HG03457 (cell line): ENCODE results near the gene FAR1.
"Not testable (repeated sequence)": the region's sequence is repeated elsewhere in the genome, so short reads cannot be mapped to it uniquely, and the experiment has no call there.

Source experiments
- ATAC-seq: cut with Tn5 transposase; IDR thresholded peaks from one replicate; pipeline ENCODE4 v1.9.1; 2021; ENCODE audit warnings: moderate number of reproducible peaks; ENCODE audit not compliant: unreplicated experiment

The FAR1 gene

DNA sequence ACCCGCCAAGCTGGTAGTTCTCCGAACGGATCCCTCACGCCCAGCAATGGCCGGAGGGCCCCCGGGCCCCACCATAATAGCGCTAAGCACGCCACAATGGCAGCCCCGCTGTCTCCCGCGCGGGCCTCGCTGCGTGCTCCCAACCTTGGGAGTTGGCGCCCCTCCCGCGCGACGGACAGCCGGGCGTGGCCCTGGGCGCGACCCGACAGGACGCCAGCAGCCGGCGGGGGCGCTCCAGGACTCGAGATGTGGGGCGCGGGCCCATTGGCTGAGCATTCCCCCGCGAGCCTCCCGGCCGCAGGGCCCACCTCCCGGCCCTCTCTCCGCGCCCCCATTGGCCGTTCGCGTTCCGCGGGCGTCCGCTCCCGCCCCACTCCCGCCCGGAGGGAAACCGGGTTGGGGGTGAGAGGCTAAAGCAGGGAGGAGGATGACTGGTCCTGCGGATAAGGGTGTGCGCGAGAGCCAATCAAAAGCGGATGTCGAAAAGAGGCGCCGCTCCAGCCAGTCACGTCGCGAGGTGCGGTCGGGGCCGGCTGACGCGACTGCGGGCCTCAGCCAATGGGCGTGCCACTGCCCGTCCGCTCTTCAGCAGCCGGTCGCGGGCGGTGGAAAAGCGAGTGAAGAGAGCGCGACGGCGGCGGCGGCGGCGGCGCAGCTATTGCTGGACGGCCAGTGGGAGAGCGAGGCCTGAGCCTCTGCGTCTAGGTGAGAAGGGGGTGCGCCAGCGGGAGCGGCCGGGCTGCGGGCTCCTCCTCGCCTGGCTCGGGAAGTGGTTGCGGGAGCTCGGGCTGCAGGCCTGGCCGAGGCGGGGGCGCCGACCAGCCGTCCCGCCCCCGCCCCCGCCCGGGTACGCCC is at the start of gene FAR1:
FAR1 (plus strand) TSS at position 567 of the 855 bp plus-strand sequence. CDS start 26,098 bp downstream, outside the sequence.
- ATAC-seq, result peak; percentile 91

DNA sequence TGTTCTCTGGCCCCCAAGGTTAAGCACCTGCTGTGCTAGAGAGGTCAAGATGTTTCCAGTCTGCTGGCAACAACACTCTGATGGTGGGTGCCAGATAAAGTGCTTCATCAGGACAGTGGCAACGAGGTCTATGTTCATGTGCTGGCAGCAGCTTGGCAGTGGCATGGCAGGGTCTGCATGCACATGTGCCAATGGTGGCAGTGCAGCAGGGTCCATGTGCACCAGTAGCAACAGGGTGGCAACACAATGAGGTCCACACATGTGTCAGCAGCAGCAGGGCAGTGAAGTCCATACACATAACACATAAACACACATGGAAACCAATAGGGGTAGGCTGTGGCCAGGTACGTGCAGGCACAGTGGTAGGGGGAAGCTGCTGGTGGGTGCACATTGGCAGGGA is 48.4 kb upstream of the FAR1 start:
- ATAC-seq, result no peak

DNA sequence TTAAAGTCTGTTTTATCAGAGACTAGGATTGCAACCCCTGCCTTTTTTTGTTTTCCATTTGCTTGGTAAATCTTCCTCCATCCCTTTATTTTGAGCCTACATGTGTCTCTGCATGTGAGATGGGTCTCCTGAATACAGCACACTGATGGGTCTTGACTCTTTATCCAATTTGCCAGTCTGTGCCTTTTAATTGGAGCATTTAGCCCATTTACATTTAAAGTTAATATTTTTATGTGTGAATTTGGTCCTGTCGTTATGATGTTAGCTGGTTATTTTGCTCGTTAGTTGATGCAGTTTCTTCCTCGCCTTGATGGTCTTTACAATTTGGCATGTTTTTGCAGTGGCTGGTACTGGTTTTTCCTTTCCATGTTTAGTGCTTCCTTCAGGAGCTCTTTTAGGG is 41.6 kb upstream of the FAR1 start:
- ATAC-seq, result not testable (repeated sequence)

- ATAC-seq, result not testable (repeated sequence)
Measured at GRCh38 chr11:13628634-13629033, 39.8 kb upstream of the FAR1 start.

DNA sequence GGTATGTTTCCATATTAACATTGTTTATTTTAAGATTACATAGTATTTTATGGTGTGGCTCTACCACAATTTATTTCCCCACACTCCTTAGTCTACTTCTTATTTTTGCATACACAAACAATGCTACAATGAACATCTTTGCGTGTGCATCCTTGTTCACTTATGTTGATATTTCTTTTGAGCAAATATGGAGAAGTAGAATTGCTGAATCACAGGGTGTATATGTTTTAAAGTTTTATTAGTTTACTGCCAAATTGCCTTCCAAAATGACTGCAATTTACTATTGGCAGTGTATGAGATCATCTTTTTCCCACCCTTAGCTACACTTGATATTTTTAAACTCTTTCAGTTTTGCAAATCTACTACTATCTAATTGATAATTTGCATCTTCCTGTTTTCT is 38.7 kb upstream of the FAR1 start:
- no peak for ATAC-seq

DNA sequence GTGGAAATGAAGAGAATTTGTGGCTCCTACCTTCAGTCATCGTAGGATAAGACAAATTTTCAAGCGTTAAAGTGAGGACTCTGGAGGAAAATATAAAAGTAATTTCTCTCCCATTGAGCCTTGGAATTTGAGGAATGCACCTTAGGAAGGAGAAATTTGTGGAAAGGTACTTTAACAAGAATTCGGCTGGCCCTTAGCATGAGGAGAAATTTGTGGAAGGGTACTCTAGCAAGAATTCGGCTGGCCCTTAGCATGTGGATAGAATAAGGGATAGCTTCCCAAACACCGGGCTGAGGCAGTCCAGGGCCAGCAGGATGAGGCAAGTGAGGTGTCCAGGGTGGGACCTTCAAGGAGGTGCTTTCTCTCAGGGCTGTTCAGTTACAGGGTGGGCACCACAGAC is 33.2 kb upstream of the FAR1 start:
- ATAC-seq, result no peak

- no peak for ATAC-seq
Measured at GRCh38 chr11:13635804-13636203, 32.7 kb upstream of the FAR1 start.

- ATAC-seq, result no peak
Measured at GRCh38 chr11:13637125-13638069, 31.1 kb upstream of the FAR1 start.

GRCh38 chr11:13638422-13638821 is 30.0 kb upstream of the FAR1 start:
- no peak for ATAC-seq

- ATAC-seq, result no peak
Measured at GRCh38 chr11:13644997-13645687, 23.3 kb upstream of the FAR1 start.

DNA sequence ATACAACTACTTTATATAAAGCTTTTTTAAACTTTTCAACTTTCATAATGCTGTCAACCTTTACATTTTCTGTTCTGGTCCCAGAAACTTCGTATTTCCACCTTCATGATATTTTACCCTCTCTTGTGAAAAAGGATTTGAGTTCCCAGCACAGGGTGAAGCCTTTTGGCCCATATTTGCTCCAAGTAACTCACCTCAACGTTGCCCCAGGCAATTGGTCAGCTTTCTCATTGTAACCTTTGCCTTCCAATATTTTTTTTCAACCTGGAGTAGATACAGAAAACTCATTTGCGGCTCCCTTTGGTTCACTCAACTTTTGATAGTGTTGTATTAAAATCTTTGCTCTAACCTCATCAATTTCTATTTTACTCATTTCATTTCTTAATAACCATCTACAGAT is 21.1 kb upstream of the FAR1 start:
- ATAC-seq, result no peak

- ATAC-seq, result no peak
Measured at GRCh38 chr11:13649619-13650018, 18.8 kb upstream of the FAR1 start.

DNA sequence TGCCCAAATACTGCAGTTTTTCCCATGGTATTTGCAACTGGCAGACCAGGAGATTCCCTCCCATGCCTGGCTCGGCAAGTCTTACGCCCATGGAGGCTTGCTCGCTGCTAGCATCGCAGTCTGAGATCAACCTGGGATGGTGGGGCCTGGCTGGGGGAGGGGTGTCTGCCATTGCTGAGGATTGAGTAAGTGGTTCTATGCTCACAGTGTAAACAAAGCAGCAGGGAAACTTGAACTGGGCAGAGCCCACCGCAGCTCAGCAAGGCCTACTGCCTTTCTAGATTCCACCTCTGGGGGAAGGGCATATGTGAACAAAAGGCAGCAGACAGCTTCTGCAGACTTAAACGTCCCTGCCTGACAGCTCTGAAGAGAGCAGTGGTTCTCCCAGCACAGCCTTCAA is 17.0 kb upstream of the FAR1 start:
- ATAC-seq, result not testable (repeated sequence)

DNA sequence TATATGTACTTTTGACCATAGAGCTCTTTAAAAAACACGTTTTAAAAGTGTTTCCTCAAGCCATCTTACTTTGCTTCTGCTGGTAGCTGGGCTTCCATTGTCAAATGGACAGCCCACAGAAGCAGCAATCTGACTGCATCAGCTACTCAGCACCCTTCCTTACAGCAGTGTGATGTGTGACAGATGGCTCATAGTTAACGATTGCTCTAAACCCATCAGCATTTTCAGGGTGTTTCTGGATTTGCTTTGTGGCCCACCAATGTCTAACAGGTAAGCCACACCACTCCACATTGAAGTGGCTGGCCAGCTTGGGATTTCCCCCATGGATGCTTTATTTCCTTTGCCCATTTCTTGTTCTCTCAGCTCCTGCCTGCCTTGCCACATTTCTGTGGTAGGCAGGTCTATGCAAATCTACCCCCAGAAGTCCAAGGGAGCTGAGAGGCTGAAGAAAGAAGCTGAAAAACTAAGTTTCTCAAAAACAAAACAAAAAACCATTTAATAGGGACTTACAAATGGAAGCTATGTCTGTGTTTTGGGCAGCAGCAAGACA is 7.3 kb upstream of the FAR1 start:
- no peak for ATAC-seq

DNA sequence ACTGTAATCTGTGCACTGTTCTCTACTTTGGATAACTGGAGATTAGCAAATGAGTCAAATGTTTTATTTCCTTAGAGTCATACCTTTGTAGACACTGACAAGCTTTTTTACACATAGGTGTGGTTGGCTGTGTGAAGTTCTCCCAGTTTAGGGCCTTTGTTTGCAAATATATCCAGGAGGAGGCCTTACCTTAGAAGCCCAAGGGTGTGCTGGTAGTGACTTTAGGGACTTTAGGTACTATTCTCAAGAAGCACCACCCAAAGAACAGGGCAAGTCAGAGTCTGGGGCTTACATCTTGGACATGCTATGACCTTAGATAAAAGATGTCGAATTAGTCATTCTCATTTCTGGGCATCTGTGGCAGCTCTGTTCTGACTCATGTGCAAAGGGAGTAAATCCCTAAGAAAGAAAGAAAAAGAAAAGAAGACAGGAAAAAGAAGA is 4.8 kb upstream of the FAR1 start:
- ATAC-seq, result no peak

DNA sequence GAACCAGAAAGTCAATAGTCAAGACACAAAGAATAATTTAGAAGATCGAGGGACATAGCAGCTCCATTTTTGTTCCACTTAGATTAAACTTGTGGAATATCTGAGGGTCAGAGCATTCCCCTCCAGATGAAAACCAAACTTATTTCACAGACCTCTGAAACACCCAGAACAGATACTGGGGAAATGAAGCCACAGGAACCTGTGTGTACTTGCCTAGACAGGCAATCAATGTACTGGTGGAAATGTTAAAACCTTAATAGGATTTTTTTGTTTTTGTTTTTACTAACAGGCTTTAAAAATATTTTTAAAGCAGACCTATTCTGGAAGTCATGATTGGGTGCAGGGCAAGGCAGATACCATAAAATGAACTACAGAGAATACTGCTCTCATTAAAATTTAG is 4.1 kb upstream of the FAR1 start:
- ATAC-seq, result no peak

- ATAC-seq, result no peak
Measured at GRCh38 chr11:13666708-13667107, 1.8 kb upstream of the FAR1 start.

- ATAC-seq, result no peak
Measured at GRCh38 chr11:13667245-13667644, 1.2 kb upstream of the FAR1 start.

DNA sequence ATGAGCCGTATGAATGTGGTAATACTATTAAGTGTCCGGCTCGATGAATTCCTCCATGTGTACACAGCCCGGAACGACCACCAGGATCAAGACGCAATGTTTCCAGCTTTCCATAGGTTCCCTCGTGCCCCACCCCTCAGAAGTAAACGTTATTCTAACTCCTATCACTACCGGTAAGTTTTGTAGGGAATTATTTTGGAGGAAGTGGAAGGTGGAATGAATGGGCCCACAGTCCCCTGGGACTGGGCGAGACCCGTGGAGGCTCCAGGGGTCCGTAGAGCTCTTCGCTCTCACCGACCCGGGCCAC is 720 bp upstream of the FAR1 start:
- no peak for ATAC-seq

DNA sequence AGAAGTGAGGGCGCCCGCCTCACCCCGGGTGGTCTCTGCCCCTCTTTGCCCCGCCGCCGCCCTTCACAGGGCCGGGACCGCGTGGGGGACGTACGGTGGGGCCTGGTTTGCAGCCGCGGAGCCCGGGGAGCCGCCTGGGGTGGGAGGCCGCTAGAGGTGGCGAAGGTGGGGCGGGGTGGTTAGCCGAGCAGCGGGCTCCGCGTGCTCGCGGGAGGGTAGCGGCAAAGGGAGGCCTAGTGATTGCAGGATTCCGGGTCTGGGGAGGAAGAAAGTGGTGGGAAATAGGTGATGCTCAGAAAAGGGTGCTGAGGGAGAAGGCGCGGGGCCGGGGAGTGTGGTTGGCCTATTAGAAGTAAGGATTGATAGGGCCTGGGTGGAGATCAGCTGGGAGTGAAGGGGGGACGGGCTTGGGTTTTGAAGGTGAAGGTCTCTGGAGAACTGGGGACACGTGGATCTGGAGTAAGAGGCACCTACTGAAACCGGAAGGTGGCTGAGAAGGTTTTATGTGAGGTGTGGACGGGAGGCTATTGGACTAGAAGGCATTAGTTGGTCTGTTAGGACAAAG is 571 bp downstream of the FAR1 start:
- peak; percentile 5 for ATAC-seq
